Loucy (cell line): ENCODE results near the gene PPFIA1.

Experiments used
- H2AFZ ChIP-seq: fragments of 200-600 bp; sonication (generic); 2 replicates; pipeline ENCODE4 v1.6.0; 2016; ENCODE audit warnings: antibody characterized with exemption, mild to moderate bottlenecking, low read length, moderate library complexity
- H3F3A ChIP-seq: fragments of 200-600 bp; 2 replicates; pipeline ENCODE4 v1.6.0; 2016; ENCODE audit warnings: antibody characterized with exemption, low read depth, mild to moderate bottlenecking
- H3K27me3 ChIP-seq: fragments of 200-600 bp; sonication (generic); 2 replicates; pipeline ENCODE4 v1.6.1; 2014; ENCODE audit warnings: low read length, mild to moderate bottlenecking; ENCODE audit not compliant: insufficient read depth, poor library complexity, severe bottlenecking
- H3K36me3 ChIP-seq: fragments of 200-600 bp; sonication (generic); 2 replicates; pipeline ENCODE4 v1.6.1; 2016; ENCODE audit warnings: low read length; ENCODE audit not compliant: insufficient read depth
- H3K4me1 ChIP-seq: fragments of 200-600 bp; sonication (generic); 2 replicates; pipeline ENCODE4 v1.5.1; 2014; ENCODE audit warnings: low read length, mild to moderate bottlenecking; ENCODE audit not compliant: insufficient read depth, poor library complexity, severe bottlenecking
- H3K4me2 ChIP-seq: fragments of 200-600 bp; sonication (generic); 2 replicates; pipeline ENCODE4 v1.6.0; 2014; ENCODE audit warnings: antibody characterized with exemption, low read length, low read depth, mild to moderate bottlenecking; ENCODE audit not compliant: poor library complexity, severe bottlenecking
- H3K4me3 ChIP-seq: fragments of 200-600 bp; sonication (generic); 2 replicates; pipeline ENCODE4 v1.5.1; 2014; ENCODE audit warnings: low read length, mild to moderate bottlenecking, mixed read lengths; ENCODE audit not compliant: poor library complexity, severe bottlenecking
- H3K79me2 ChIP-seq: fragments of 200-600 bp; sonication (generic); 2 replicates; pipeline ENCODE4 v1.6.1; 2014; ENCODE audit warnings: low read length; ENCODE audit not compliant: insufficient read depth
- H3K9ac ChIP-seq: fragments of 200-600 bp; sonication (generic); 2 replicates; pipeline ENCODE4 v1.6.0; 2014; ENCODE audit warnings: mild to moderate bottlenecking, low read depth, low read length, moderate library complexity; ENCODE audit not compliant: poor library complexity, severe bottlenecking
- H3K9me2 ChIP-seq: fragments of 200-600 bp; sonication (generic); replicated peaks from 2 replicates; pipeline ENCODE4 v1.6.1; 2016; ENCODE audit warnings: low read depth, low read length, mixed read lengths
- H3K9me3 ChIP-seq: fragments of 200-600 bp; sonication (generic); 2 replicates; pipeline ENCODE4 v1.6.1; 2014; ENCODE audit warnings: mild to moderate bottlenecking, antibody characterized with exemption, low read length, low read depth; ENCODE audit not compliant: insufficient read depth
- H4K20me1 ChIP-seq: fragments of 200-600 bp; sonication (generic); 2 replicates; pipeline ENCODE4 v1.6.0; 2014; ENCODE audit warnings: antibody characterized with exemption, low read length, mild to moderate bottlenecking; ENCODE audit not compliant: insufficient read depth, poor library complexity, severe bottlenecking
- EZH2phosphoT487 ChIP-seq: fragments of 200-600 bp; IDR thresholded peaks from 2 replicates; pipeline ENCODE4 v1.6.1; 2018; ENCODE audit warnings: antibody characterized with exemption, mild to moderate bottlenecking, moderate library complexity, borderline replicate concordance
- TF ChIP-seq, protein P1 (sequence below): fragments of 200-600 bp; sonication (generic); conservative IDR thresholded peaks from 2 replicates; pipeline ENCODE4 v1.5.1; 2014; ENCODE audit warnings: mild to moderate bottlenecking, antibody characterized with exemption, low read length

PPFIA1 gene

DNA sequence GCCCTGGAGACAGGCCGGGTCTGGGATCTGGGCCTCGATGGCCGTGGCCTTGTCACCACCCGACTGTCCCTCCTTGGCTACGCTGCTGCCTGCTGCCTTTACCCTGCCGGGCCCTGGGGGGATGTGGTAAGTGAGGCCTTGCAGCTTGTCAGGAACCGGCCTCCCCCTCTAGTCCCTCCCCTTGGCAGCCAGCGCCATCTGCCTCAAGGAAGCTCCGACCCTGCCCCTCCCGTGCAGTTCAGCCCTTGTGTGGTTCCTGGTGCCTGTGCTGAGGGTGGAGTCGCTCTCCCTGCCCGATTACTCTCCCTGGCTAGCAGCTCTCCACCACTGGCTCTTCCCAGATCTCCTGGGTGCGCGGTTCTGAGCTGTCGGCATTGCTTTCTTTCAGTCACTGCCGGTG is 161.6 kb downstream of the PPFIA1 start:
- Histone ChIP-seq H3F3A (no peaks in the 10 kb centered on the region), H3K4me3 (no peak overlapping the region), H3K36me3 (no peaks in the 10 kb centered on the region), H3K27me3 (no peaks in the 10 kb centered on the region), H3K4me2 (no peak overlapping the region), H2AFZ (no peak overlapping the region), H3K9ac (no peak overlapping the region), H3K79me2 (no peaks in the 10 kb centered on the region), H4K20me1 (no peaks in the 10 kb centered on the region), H3K4me1 (no peaks in the 10 kb centered on the region), H3K9me3 (no peaks in the 10 kb centered on the region), H3K9me2 (no peaks in the 10 kb centered on the region)
- TF ChIP-seq EZH2phosphoT487: no peak
- TF ChIP-seq, protein P1, sequence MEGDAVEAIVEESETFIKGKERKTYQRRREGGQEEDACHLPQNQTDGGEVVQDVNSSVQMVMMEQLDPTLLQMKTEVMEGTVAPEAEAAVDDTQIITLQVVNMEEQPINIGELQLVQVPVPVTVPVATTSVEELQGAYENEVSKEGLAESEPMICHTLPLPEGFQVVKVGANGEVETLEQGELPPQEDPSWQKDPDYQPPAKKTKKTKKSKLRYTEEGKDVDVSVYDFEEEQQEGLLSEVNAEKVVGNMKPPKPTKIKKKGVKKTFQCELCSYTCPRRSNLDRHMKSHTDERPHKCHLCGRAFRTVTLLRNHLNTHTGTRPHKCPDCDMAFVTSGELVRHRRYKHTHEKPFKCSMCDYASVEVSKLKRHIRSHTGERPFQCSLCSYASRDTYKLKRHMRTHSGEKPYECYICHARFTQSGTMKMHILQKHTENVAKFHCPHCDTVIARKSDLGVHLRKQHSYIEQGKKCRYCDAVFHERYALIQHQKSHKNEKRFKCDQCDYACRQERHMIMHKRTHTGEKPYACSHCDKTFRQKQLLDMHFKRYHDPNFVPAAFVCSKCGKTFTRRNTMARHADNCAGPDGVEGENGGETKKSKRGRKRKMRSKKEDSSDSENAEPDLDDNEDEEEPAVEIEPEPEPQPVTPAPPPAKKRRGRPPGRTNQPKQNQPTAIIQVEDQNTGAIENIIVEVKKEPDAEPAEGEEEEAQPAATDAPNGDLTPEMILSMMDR: no peak

DNA sequence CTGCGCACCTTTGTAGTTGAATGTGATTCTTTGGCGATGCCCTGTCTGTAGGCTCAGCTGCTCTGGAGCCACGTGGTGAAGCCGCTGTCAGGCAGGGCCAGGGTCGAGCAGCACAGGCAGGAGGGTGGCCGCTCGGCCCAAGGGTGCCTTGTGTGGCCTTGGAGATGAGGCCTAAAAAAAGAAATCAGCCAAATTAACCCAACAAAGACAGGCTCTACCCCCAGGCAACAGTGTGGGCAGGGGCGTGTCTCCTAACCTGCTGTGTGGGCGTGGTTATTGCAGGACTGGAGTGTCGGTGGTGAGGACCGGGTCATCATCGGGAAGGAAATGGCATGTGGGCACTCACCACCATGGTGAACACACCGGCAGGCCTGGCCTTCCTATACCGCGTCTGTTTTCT is 162.1 kb downstream of the PPFIA1 start:
- H3K27me3 ChIP-seq: no peaks in the 10 kb centered on the region
- no peak overlapping the region for H2AFZ ChIP-seq
- no peak overlapping the region for H3K4me2 ChIP-seq
- no peak for TF ChIP-seq EZH2phosphoT487
- TF ChIP-seq, protein P1: no peak
- no peaks in the 10 kb centered on the region for H3K4me1 ChIP-seq
- H3K4me3 ChIP-seq: no peak overlapping the region
- H3K9me2 ChIP-seq: no peaks in the 10 kb centered on the region
- no peaks in the 10 kb centered on the region for H4K20me1 ChIP-seq
- H3K9ac ChIP-seq: no peak overlapping the region
- no peaks in the 10 kb centered on the region for H3K79me2 ChIP-seq
- H3F3A ChIP-seq: no peaks in the 10 kb centered on the region
- H3K9me3 ChIP-seq: no peaks in the 10 kb centered on the region
- H3K36me3 ChIP-seq: no peaks in the 10 kb centered on the region

DNA sequence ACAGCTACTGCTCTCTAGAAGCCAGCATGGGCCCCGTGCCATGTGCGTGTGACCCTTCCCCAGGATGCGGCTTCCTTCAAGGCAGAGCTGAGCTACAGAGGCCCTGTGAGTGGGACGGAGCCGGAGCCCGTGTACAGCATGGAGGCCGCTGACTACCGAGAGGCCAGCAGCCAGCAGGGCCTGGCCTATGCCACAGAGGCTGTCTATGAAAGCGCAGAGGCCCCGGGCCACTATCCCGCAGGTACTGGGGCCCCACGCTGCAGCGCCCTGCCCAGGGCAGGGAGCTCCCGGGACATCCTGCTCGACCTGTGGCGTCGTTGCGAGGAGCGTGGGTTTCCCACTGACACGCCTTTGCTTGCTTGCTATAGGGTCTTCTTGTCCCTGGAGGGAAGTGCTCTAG is 162.5 kb downstream of the PPFIA1 start:
- no peak for TF ChIP-seq EZH2phosphoT487
- TF ChIP-seq, protein P1: no peak
- no peak overlapping the region for H2AFZ ChIP-seq
- no peaks in the 10 kb centered on the region for H3K9me3 ChIP-seq
- H3K79me2 ChIP-seq: no peaks in the 10 kb centered on the region
- H3K4me2 ChIP-seq: no peak overlapping the region
- no peaks in the 10 kb centered on the region for H4K20me1 ChIP-seq
- H3F3A ChIP-seq: no peaks in the 10 kb centered on the region
- no peaks in the 10 kb centered on the region for H3K27me3 ChIP-seq
- no peaks in the 10 kb centered on the region for H3K9me2 ChIP-seq
- no peaks in the 10 kb centered on the region for H3K4me1 ChIP-seq
- H3K9ac ChIP-seq: no peak overlapping the region
- H3K36me3 ChIP-seq: no peaks in the 10 kb centered on the region
- H3K4me3 ChIP-seq: no peak overlapping the region
